ENCODE results near the gene KIAA0319L. TPM values are rescaled to one million over a fixed set of nuclear protein-coding genes. Genes with fewer than 3 reads are reported as not detected.

The KIAA0319L gene
- total RNA-seq (10 to 100 TPM; 76.5 to 91.4 TPM), polyA plus RNA-seq (ENCODE audit: insufficient read length in 6 of 6) (100 to 1,000 TPM in 2 of 6 donors, 10 to 100 TPM in 4; 83.1 to 106 (median 94.9) TPM)
- long read RNA-seq, donor 1, partial matches to known transcripts, result 43 of 48 reads
- long read RNA-seq, donor 1, other reads (novel, unspliced or antisense), result 0 of 48 reads
- long read RNA-seq, donor 2, full-length matches to known transcripts, result 3 of 3 reads
- long read RNA-seq, donor 2, partial matches to known transcripts, result 0 of 3 reads
- long read RNA-seq, donor 2, other reads (novel, unspliced or antisense), result 0 of 3 reads
- long read RNA-seq, donor 3, full-length matches to known transcripts, result 6 of 45 reads
- long read RNA-seq, donor 3, partial matches to known transcripts, result 39 of 45 reads
- long read RNA-seq, donor 3, other reads (novel, unspliced or antisense), result 0 of 45 reads
- long read RNA-seq, donor 4, full-length matches to known transcripts, result 1 of 19 reads
- long read RNA-seq, donor 4, partial matches to known transcripts, result 8 of 19 reads
- long read RNA-seq, donor 4, other reads (novel, unspliced or antisense), result 10 of 19 reads
- long read RNA-seq, donor 5, full-length matches to known transcripts, result 2 of 18 reads
- long read RNA-seq, donor 5, partial matches to known transcripts, result 16 of 18 reads
- long read RNA-seq, donor 5, other reads (novel, unspliced or antisense), result 0 of 18 reads
- long read RNA-seq, donor 6, full-length matches to known transcripts, result 1 of 7 reads
- long read RNA-seq, donor 6, partial matches to known transcripts, result 6 of 7 reads
- long read RNA-seq, donor 6, other reads (novel, unspliced or antisense), result 0 of 7 reads
- long read RNA-seq, donor 7, partial matches to known transcripts, result 0 of 2 reads
- long read RNA-seq, donor 7, other reads (novel, unspliced or antisense), result 0 of 2 reads
- long read RNA-seq, donor 8, partial matches to known transcripts, result 6 of 7 reads
- long read RNA-seq, donor 8, other reads (novel, unspliced or antisense), result 0 of 7 reads
- long read RNA-seq, donor 9, result 0 reads
- long read RNA-seq, donor 10, partial matches to known transcripts, result 4 of 11 reads
- long read RNA-seq, donor 10, other reads (novel, unspliced or antisense), result 7 of 11 reads
- long read RNA-seq, donor 11, full-length matches to known transcripts, result 6 of 11 reads
- long read RNA-seq, donor 11, partial matches to known transcripts, result 5 of 11 reads
- long read RNA-seq, donor 11, other reads (novel, unspliced or antisense), result 0 of 11 reads
- long read RNA-seq, donor 12, full-length matches to known transcripts, result 2 of 22 reads
- long read RNA-seq, donor 12, partial matches to known transcripts, result 20 of 22 reads
- long read RNA-seq, donor 12, other reads (novel, unspliced or antisense), result 0 of 22 reads

GRCh38 chr1:35557118-35557610, at the start of gene KIAA0319L:
KIAA0319L (minus strand) TSS chr1:35557403; CDS start chr1:35554491, 2,912 bp downstream.
- peak within 1 kb of the TSS; percentile 94 to 99 for H3K27ac ChIP-seq
- ATAC-seq, result peak; percentile 87
- intact Hi-C loops (cut with DNase I), result no loop called here
- peaks cover 18 to 71% of the 10 kb centered on the region in 2 donors for H3K4me1 ChIP-seq
- peaks cover 0 to 36% of the 10 kb centered on the region in 2 donors for H3K36me3 ChIP-seq
- H3K27me3 ChIP-seq, result no peaks in the 10 kb centered on the region
- TF ChIP-seq CTCF (IDR thresholded peaks at IDR 0.05), result no peak
- peak in 2 of 4 donors; percentile 91 to 96 for DNase-seq
- no peaks in the 10 kb centered on the region for H3K9me3 ChIP-seq
- peak within 1 kb of the TSS; percentile 73 to 89 for H3K4me3 ChIP-seq

GRCh38 chr1:35605867-35606182, 48.6 kb upstream of the KIAA0319L start:
- Histone ChIP-seq H3K4me1 (no peaks in the 10 kb centered on the region), H3K36me3 (peaks cover 0 to 97% of the 10 kb centered on the region in 2 donors), H3K9me3 (no peaks in the 10 kb centered on the region), H3K27me3 (no peaks in the 10 kb centered on the region), H3K27ac (no peak overlapping the region), H3K4me3 (no peak overlapping the region)
- ATAC-seq (no peak), DNase-seq (no peak)
- no peak for TF ChIP-seq CTCF (IDR thresholded peaks at IDR 0.05)
- intact Hi-C loops (cut with DNase I), result no loop called here

- Histone ChIP-seq H3K4me1 (no peaks in the 10 kb centered on the region), H3K9me3 (no peaks in the 10 kb centered on the region), H3K4me3 (no peak overlapping the region), H3K27ac (no peak overlapping the region), H3K36me3 (peaks cover 0 to 99% of the 10 kb centered on the region in 2 donors), H3K27me3 (no peaks in the 10 kb centered on the region)
- intact Hi-C loops (cut with DNase I), result no loop called here
- no peak for DNase-seq
- TF ChIP-seq CTCF (IDR thresholded peaks at IDR 0.05), result no peak
- ATAC-seq, result no peak
These were observed 48.1 kb upstream of the KIAA0319L start for GRCh38 chr1:35605071-35605866.

GRCh38 chr1:35603941-35604340, 46.7 kb upstream of the KIAA0319L start:
- peaks cover 0 to 99% of the 10 kb centered on the region in 2 donors for H3K36me3 ChIP-seq
- H3K4me3 ChIP-seq, result no peak overlapping the region
- H3K27me3 ChIP-seq, result no peaks in the 10 kb centered on the region
- no peak overlapping the region for H3K27ac ChIP-seq
- no peaks in the 10 kb centered on the region for H3K9me3 ChIP-seq
- ATAC-seq (no peak), DNase-seq (no peak)
- intact Hi-C loops (cut with DNase I), result no loop called here
- no peaks in the 10 kb centered on the region for H3K4me1 ChIP-seq
- no peak for TF ChIP-seq CTCF (IDR thresholded peaks at IDR 0.05)
